Measurements from ENCODE around the gene FHIT.

Gene FHIT

GRCh38 chr3:60913474-60913873 is 337.8 kb downstream of the FHIT start:
- H3K4me3 ChIP-seq (ENCODE audit: low read depth, low read length) = no peak overlapping the region
- DNase-seq (ENCODE audit: low read depth) = no peak
- TF ChIP-seq CTCF (IDR thresholded peaks at IDR 0.05; ENCODE audit: low read depth, low read length, missing control alignments) = no peak
- in situ Hi-C loops (cut with HindIII; ENCODE audit: low sequenced_read_pairs) = no loop called here

GRCh38 chr3:60912876-60913275 is 338.4 kb downstream of the FHIT start:
- H3K4me3 ChIP-seq (ENCODE audit: low read depth, low read length) = no peak overlapping the region
- DNase-seq (ENCODE audit: low read depth) = no peak
- in situ Hi-C loops (cut with HindIII; ENCODE audit: low sequenced_read_pairs) = no loop called here
- TF ChIP-seq CTCF (IDR thresholded peaks at IDR 0.05; ENCODE audit: low read depth, low read length, missing control alignments) = no peak

GRCh38 chr3:60912142-60912541 is 339.1 kb downstream of the FHIT start:
- in situ Hi-C loops (cut with HindIII; ENCODE audit: low sequenced_read_pairs) = no loop called here
- TF ChIP-seq CTCF (IDR thresholded peaks at IDR 0.05; ENCODE audit: low read depth, low read length, missing control alignments) = no peak
- H3K4me3 ChIP-seq (ENCODE audit: low read depth, low read length) = no peak overlapping the region
- no peak for DNase-seq (ENCODE audit: low read depth)

GRCh38 chr3:60909526-60909925 is 341.7 kb downstream of the FHIT start:
- DNase-seq (ENCODE audit: low read depth) = no peak
- in situ Hi-C loops (cut with HindIII; ENCODE audit: low sequenced_read_pairs) = no loop called here
- TF ChIP-seq CTCF (IDR thresholded peaks at IDR 0.05; ENCODE audit: low read depth, low read length, missing control alignments) = no peak
- H3K4me3 ChIP-seq (ENCODE audit: low read depth, low read length) = no peak overlapping the region

- no peak for DNase-seq (ENCODE audit: low read depth)
- TF ChIP-seq CTCF (IDR thresholded peaks at IDR 0.05; ENCODE audit: low read depth, low read length, missing control alignments) = no peak
- no peak overlapping the region for H3K4me3 ChIP-seq (ENCODE audit: low read depth, low read length)
- in situ Hi-C loops (cut with HindIII; ENCODE audit: low sequenced_read_pairs) = no loop called here
These were observed 345.0 kb downstream of the FHIT start for GRCh38 chr3:60906283-60906682.

GRCh38 chr3:60898321-60898720 is 352.9 kb downstream of the FHIT start:
- TF ChIP-seq CTCF (IDR thresholded peaks at IDR 0.05; ENCODE audit: low read depth, low read length, missing control alignments) = no peak
- in situ Hi-C loops (cut with HindIII; ENCODE audit: low sequenced_read_pairs) = no loop called here
- no peak overlapping the region for H3K4me3 ChIP-seq (ENCODE audit: low read depth, low read length)
- no peak for DNase-seq (ENCODE audit: low read depth)

GRCh38 chr3:60893946-60894345 is 357.3 kb downstream of the FHIT start:
- H3K4me3 ChIP-seq (ENCODE audit: low read depth, low read length) = no peak overlapping the region
- no peak for DNase-seq (ENCODE audit: low read depth)
- TF ChIP-seq CTCF (IDR thresholded peaks at IDR 0.05; ENCODE audit: low read depth, low read length, missing control alignments) = no peak
- in situ Hi-C loops (cut with HindIII; ENCODE audit: low sequenced_read_pairs) = no loop called here

Data from astrocyte of the cerebellum (primary cell).